ENCODE results near the gene LUZP4.

LUZP4 gene

GRCh38 chrX:115261148-115261547 is 28.4 kb upstream of the LUZP4 start:
- no peaks in the 10 kb centered on the region for H4K20me1 ChIP-seq (ENCODE audit: low read depth, low read length)
- no peaks in the 10 kb centered on the region for H3K36me3 ChIP-seq (ENCODE audit: low read length)
- H3K9ac ChIP-seq (ENCODE audit: low read length), result no peak overlapping the region
- H3K4me3 ChIP-seq (ENCODE audit: insufficient read depth, low read length, poor library complexity, severe bottlenecking), result no peak overlapping the region
- H3K27me3 ChIP-seq (ENCODE audit: low read length), result no peaks in the 10 kb centered on the region
- H3K9me3 ChIP-seq (ENCODE audit: insufficient read depth, low read length), result no peaks in the 10 kb centered on the region
- H2AFZ ChIP-seq (ENCODE audit: low read depth, low read length, severe bottlenecking), result no peak overlapping the region
- H3K9me2 ChIP-seq (replicated peaks; ENCODE audit: insufficient read depth, low read length), result no peaks in the 10 kb centered on the region
- TF ChIP-seq CTCF (IDR thresholded peaks at IDR 0.05; ENCODE audit: insufficient read depth, low read length, poor library complexity, severe bottlenecking), result no peak
- no peak for TF ChIP-seq EZH2phosphoT487 (conservative IDR thresholded peaks at IDR 0.05; ENCODE audit: low read length)
- H3K4me2 ChIP-seq (ENCODE audit: low read depth, low read length, poor library complexity, severe bottlenecking), result no peak overlapping the region
- no peaks in the 10 kb centered on the region for H3K79me2 ChIP-seq (ENCODE audit: insufficient read depth, low read length)
- no peaks in the 10 kb centered on the region for H3F3A ChIP-seq (ENCODE audit: insufficient read depth)
- no peak overlapping the region for H3K27ac ChIP-seq (ENCODE audit: low read depth, low read length)

GRCh38 chrX:115264009-115264408 is 25.5 kb upstream of the LUZP4 start:
- H3K79me2 ChIP-seq (ENCODE audit: insufficient read depth, low read length), result no peaks in the 10 kb centered on the region
- no peak overlapping the region for H2AFZ ChIP-seq (ENCODE audit: low read depth, low read length, severe bottlenecking)
- no peak overlapping the region for H3K9ac ChIP-seq (ENCODE audit: low read length)
- H3K4me2 ChIP-seq (ENCODE audit: low read depth, low read length, poor library complexity, severe bottlenecking), result no peak overlapping the region
- H3K36me3 ChIP-seq (ENCODE audit: low read length), result no peaks in the 10 kb centered on the region
- H3K27me3 ChIP-seq (ENCODE audit: low read length), result no peaks in the 10 kb centered on the region
- TF ChIP-seq CTCF (IDR thresholded peaks at IDR 0.05; ENCODE audit: insufficient read depth, low read length, poor library complexity, severe bottlenecking), result no peak
- no peak for TF ChIP-seq EZH2phosphoT487 (conservative IDR thresholded peaks at IDR 0.05; ENCODE audit: low read length)
- H3K9me3 ChIP-seq (ENCODE audit: insufficient read depth, low read length), result no peaks in the 10 kb centered on the region
- H3F3A ChIP-seq (ENCODE audit: insufficient read depth), result no peaks in the 10 kb centered on the region
- H3K4me3 ChIP-seq (ENCODE audit: insufficient read depth, low read length, poor library complexity, severe bottlenecking), result no peak overlapping the region
- H3K9me2 ChIP-seq (replicated peaks; ENCODE audit: insufficient read depth, low read length), result no peaks in the 10 kb centered on the region
- H3K27ac ChIP-seq (ENCODE audit: low read depth, low read length), result no peak overlapping the region
- H4K20me1 ChIP-seq (ENCODE audit: low read depth, low read length), result no peaks in the 10 kb centered on the region

- TF ChIP-seq CTCF (IDR thresholded peaks at IDR 0.05; ENCODE audit: insufficient read depth, low read length, poor library complexity, severe bottlenecking) (no peak), EZH2phosphoT487 (conservative IDR thresholded peaks at IDR 0.05; ENCODE audit: low read length) (no peak)
- Histone ChIP-seq H3K27ac (ENCODE audit: low read depth, low read length) (no peak overlapping the region), H3F3A (ENCODE audit: insufficient read depth) (no peaks in the 10 kb centered on the region), H3K9me2 (replicated peaks; ENCODE audit: insufficient read depth, low read length) (no peaks in the 10 kb centered on the region), H3K27me3 (ENCODE audit: low read length) (no peaks in the 10 kb centered on the region), H3K36me3 (ENCODE audit: low read length) (no peaks in the 10 kb centered on the region), H2AFZ (ENCODE audit: low read depth, low read length, severe bottlenecking) (no peak overlapping the region), H3K9ac (ENCODE audit: low read length) (no peak overlapping the region), H3K4me2 (ENCODE audit: low read depth, low read length, poor library complexity, severe bottlenecking) (no peak overlapping the region), H3K9me3 (ENCODE audit: insufficient read depth, low read length) (no peaks in the 10 kb centered on the region), H4K20me1 (ENCODE audit: low read depth, low read length) (no peaks in the 10 kb centered on the region), H3K79me2 (ENCODE audit: insufficient read depth, low read length) (no peaks in the 10 kb centered on the region), H3K4me3 (ENCODE audit: insufficient read depth, low read length, poor library complexity, severe bottlenecking) (no peak overlapping the region)
Measured at GRCh38 chrX:115266300-115266699, 23.2 kb upstream of the LUZP4 start.

Measured in SU-DHL-6 (cell line).